ENCODE results near the gene MTFR2.

GRCh38 chr6:136212608-136213007 is 37.5 kb downstream of the MTFR2 start:
- TF ChIP-seq CTCF (IDR thresholded peaks at IDR 0.05): no peak
- no peak for TF ChIP-seq EP300 (IDR thresholded peaks at IDR 0.05)
- no peak for TF ChIP-seq POLR2A (IDR thresholded peaks at IDR 0.05)
- TF ChIP-seq POLR2AphosphoS5 (IDR thresholded peaks at IDR 0.05): no peak
